GM21619 (cell line): ENCODE results near the gene FKBP2.

Experiments used
- ATAC-seq: cut with Tn5 transposase; IDR thresholded peaks from one replicate; pipeline ENCODE4 v1.9.1; 2021; ENCODE audit not compliant: unreplicated experiment

The FKBP2 gene

DNA sequence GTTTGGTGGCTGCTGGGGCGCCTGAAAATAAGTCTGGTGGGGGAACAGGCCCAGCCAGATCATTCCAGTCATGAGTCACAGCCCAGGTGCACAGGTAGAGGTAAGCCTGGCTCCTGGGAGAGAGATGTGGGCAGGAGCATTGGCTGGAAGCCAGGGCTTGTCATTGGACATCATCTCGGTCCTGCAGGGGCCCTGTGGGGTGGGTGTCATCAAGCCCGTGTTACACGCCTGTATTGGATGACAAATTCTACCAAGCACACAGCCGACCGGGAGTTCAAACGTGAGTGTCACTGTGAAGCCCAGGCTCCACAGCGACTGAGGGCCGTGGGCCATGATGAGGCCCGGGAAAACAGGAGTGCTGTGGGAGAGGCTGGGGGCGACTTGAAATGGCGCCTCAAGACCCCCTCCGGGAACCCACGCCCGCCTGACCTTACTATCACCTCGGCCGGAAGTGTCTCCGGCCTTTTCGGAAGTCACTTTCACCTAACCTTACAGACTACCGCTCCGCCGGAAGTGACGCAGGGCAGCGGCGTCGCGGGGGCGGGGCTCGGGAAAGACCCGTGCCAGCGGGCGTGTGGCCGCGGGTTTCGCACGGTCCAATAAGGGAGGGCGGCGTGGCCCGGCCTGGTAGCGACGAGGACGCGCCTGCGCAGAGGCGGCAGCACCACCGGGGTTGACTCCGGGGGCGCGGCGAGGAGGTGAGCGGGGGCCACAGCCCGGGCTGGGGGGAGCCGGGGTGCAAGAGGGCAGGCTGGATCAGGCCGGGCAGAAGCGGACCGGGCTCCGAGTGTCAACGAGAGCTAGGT, at the start of gene FKBP2:
FKBP2 (plus strand) TSS at position 661 of the 806 bp plus-strand sequence. CDS start 1,293 bp downstream, outside the sequence.
- ATAC-seq, result peak; percentile 40

DNA sequence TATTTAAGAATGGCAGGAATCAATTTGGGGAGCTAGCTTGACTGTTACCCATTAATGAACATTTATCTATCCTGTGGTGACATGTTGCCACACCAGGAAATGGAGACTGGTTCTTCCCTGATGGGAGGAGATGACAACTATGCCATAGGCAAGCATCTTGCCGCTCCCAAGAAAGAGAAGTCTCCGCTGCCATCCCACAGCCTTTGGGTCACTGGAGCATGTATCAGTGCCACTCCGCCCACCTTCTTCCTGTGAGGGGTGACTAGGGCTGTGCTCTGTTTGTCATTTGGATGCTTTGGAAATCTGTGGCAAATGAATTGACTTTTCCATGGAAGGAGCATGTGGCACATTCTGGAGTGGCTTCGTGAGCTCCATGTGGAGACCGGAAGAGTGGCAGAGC, 48.5 kb upstream of the FKBP2 start:
- no peak for ATAC-seq

DNA sequence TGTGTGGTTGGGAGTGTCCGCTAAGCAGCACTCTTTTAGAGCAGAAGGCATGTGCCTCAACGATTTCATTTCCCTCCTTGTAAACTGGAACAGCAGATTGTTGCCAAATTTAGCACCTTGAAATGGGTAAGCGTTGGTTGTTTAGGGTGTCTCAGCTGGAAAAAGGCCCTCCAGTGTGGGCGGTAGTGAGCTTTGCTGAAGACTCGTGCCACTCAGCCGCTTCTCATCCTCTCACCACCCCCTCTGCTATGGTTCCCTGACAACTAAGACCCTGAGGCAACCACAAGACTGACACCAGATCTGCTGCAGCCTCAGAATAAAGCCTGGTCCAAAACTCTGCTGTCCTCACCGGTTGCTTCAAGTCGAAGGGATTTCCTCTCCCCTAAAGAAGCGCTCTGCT, 44.3 kb upstream of the FKBP2 start:
- ATAC-seq, result no peak

DNA sequence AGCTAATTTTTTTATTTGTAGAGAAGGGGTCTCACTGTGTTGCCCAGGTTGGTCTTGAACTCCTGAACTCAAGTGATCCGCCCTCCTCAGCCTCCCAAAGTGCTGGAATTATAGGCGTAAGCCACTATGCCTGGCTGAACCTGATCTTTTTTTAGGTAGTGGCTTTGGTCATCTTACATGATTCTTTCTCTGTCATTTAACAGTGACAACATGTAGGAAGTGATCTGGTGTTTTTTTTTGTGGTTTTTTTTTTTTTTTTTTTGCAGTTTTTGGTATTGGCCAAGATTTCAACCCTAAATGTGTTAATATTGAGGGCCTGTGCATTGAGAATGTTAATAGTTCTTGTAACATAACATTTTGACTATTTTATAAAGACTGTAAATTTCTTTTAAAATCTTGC, 42.4 kb upstream of the FKBP2 start:
- ATAC-seq, result no peak

DNA sequence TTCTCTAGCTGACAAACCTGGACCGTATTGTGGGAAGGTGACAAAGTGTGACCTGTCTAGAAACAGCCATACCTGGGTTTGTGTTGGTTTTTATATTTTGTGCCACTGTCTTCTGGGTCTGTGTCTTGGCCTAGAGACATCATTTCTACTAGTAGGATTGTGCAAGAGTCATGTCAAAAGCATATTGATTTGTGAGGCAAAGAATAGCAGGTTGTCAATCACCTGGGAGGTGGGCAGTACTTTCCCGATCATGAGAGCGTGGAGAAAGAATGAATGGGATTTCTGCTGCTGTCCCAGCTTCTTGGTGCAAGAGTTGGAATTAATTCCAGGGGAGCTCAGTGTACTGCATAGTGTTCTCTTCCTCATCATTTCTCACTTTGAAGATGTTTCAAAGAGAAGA, 39.4 kb upstream of the FKBP2 start:
- no peak for ATAC-seq

DNA sequence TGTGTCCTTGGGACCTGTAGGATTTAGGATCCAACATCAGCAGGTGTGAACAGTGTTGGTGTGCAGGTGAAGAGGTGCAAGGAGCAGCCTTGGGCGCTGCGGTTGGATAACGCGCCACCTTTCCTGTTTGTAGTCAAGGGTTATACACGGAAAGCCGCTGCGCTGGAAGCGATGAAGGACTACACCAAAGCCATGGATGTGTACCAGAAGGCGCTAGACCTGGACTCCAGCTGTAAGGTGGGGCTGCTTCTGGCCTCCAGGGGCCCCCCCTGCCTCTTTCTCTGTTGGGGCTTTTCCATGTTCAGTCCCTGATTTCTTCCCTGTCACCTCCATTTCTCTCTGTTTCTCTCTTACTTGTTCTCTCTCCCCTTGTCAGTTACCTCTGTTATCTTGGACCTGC, 37.9 kb upstream of the FKBP2 start:
- no peak for ATAC-seq

DNA sequence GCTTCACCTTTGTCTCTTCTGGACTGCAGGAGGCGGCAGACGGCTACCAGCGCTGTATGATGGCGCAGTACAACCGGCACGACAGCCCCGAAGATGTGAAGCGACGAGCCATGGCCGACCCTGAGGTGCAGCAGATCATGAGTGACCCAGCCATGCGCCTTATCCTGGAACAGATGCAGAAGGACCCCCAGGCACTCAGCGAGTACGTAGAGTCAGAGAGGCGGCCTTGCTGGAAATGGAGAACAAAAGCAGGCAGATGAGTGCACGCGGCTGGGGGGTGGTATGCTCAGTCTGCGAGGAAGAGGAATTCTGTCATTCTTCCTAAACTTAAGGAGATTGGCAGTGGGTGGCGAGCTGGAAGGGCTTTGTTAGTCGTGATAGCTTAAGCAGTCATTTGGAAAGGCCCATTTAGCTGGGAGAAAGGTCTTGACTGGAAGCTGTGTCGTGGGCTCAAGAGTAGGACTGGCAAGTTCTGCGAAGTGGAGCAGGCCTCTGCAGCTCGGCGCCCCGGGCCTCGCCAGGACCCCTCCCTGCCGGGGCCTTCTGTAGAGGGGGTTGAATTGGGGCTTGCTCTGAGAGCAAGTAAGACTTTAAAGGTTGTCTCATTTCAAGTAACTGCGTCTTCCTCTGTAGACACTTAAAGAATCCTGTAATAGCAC, 37.3 kb upstream of the FKBP2 start:
- no peak for ATAC-seq

DNA sequence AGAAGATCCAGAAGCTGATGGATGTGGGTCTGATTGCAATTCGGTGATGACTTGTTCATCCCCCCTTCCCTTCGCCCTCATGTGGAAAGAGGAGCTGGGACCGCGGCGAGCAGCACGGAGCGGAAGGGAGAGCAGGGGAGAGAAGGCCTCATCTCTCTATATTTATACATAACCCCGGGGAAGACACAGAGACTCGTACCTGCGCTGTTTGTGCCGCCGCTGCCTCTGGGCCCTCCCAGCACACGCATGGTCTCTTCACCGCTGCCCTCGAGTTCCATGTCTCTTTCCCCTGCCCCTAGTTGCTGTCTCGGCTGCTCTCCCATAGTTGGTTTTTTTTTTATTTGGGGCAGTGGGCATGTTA, 36.8 kb upstream of the FKBP2 start:
- no peak for ATAC-seq

DNA sequence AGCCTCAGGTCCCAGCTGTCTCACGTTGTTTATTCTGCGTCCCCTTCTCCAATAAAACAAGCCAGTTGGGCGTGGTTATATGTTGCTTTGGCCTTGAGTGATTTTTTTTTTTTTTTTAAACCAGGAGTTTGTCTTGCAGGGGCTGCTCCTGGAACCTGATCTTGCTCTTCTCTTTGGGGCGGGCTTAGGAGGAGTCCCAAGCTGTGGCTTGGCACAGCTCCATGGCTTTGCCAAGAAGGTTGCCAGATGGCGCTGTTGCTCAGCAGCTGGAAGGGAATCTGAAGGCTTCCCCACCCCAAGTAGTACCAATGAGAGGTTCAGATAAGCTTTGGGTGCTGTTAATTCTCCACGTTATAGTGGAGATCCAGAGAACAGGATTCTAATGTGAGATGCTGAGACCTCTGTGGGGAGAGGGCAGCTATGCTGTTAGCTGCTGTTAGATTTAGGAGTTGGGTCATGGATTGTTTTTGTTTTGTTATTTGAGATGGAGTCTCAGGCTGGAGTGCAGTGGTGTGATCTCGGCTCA, 36.4 kb upstream of the FKBP2 start:
- no peak for ATAC-seq

DNA sequence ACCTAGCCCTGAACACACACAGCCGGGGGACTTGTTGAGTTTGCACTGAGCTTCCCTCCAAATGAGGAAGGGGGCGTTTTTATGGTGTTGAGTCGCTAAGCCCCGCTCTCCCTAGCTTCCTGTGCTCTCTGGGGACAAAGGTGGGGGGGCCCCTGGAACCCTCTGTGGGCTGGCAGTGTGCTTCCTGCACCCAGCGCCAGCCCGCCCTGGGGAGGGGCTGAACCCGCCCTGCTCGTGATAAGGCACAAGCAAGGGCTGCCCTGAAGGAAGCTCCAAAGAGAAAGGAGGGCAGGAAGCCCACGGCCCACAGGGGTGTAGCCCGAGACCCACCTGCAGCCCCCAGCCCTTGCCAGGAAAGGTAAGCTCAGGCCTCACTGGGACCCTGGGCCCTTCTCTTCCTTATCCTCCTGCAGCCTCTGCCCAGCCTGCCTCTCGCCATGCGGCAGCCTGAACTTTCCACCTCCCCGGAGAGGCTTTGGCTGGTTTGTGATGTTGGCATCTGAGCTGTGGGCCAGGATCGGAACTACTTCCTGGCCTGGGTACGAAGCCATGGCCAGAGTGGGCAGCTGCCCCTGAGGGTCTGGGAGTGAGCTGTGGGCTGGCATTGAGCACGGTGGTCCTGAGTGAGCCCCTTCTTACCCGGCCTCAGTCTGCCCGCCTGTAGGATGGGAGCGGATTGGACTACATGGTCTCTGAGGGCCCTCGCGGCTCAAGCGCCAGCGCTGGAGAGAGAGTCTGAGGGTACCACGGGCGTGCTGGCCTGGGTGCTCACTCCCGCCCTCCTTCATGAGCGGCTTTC, 34.2 kb upstream of the FKBP2 start, which contains the start of gene FERMT3:
FERMT3 (plus strand) TSS at position 265 of the 799 bp plus-strand sequence. CDS start 644 bp downstream, outside the sequence.
- peak; percentile 41 for ATAC-seq

DNA sequence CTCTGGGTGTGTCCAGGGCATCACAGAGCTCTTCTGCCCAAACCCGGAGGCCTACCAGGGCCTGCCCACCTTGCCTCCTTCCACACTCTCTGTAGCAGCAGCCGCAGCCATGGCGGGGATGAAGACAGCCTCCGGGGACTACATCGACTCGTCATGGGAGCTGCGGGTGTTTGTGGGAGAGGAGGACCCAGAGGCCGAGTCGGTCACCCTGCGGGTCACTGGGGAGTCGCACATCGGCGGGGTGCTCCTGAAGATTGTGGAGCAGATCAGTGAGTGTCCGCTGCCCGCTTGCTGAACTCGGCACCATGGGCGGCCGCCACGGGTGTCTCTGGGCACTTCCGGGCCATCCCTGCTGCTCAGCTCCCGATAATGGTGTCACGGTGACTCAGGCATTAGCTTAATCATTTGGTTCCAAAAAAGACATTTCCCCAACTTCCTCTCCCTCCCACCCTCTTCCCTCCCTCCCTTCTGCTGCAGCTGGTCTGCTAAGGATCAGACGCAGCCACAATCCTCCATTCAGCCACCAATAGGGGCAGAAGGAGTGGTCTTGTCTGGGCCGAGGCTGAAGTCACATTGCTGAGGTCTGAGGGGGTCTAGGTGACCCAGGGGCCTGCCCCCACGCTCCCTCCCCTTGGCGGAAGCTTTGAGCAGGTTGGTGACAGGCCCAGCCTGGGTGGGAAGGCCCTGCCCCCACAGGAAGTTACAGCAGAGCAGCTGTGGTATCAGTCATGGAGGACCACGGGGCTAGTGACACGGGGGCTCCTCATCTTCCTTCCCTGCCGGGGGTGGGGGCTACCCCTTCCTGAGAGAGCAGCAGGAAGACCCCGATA, 33.4 kb upstream of the FKBP2 start:
- ATAC-seq, result peak; percentile 56

DNA sequence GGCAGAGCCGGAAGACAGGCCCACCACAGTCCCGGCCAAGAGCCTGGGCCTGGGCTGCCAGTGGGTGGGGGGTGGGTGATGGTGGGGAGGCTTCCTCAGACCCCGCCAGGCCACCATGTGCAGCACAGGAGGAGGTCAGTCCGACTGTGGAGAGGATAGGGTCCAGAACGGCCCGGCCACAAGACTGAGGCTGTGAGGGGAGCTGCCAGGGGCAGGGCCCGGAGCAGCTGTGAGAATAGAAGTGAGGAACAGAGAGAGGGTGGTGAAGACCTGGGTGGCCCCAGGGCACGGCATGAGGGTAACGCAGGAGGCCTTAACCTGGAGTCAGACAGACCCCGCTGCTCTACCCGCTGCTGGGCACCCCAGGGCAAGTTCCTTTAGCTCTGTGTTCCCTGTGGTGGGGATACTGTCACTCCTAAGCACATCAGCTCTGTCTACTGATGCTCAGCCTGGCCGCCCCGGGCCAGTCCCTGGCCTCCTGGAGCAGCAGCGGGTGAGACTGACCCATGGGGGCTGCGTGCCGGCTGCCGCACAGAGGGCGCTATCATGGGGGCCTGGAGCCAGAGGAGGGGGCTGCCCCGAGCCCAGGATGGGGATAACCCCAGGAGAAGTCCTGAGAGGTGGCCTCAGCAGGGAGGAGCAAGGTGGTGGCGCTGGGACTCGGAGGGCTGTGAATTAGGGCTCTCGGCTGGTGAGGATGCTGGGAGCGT, 32.7 kb upstream of the FKBP2 start:
- ATAC-seq, result no peak

DNA sequence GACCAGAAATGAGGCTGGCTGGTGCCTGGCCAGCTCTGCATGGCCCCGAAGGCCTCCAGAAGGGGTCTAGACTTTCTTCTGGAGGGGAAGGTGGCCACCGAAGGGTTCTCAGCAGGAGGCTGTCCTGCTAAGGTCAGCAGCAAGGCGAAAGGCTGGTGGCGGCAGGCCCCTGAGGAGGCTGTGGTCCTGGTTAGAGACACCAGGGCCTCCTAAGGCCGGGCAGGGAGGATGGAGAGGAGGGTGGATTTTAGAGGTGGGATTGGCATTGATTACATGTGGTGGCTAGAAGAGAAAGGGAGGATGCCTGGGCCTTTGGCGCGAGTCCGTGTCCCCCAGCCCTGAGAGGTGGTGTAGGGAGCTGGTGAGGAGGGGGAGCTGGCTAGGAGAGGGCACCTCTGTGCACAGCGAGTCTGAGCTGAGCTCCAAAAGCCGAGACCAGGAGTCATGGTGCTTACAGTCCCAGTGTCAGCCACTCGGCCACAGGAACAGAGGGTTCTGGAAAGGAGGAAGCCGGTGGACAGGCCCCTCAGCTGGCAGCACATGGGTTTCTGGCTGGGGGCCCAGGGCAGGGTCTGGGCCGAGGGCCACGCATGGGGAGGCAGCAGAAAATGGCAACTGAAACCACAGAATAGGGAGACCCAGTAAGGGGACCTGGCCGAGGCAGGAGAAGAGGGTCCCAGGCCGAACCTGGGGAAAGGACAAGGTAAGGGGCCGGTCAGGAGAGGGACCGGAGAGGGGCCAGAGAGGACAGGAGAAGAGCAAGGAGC, 31.9 kb upstream of the FKBP2 start:
- ATAC-seq, result no peak

DNA sequence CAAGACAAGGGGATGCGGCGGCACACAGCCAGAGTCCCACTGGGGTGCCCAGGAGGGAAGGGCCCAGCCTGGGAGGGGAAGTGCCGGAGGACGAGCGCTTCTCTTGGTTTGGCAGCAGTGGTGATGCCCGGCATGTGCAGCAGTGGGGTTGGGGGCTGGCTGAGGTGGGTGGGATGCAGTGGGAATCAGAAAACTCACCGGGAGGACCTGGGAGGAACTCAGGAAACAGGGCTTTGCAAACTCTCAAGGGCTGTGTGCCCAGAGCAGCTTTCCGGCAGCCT, 31.4 kb upstream of the FKBP2 start:
- ATAC-seq, result no peak

DNA sequence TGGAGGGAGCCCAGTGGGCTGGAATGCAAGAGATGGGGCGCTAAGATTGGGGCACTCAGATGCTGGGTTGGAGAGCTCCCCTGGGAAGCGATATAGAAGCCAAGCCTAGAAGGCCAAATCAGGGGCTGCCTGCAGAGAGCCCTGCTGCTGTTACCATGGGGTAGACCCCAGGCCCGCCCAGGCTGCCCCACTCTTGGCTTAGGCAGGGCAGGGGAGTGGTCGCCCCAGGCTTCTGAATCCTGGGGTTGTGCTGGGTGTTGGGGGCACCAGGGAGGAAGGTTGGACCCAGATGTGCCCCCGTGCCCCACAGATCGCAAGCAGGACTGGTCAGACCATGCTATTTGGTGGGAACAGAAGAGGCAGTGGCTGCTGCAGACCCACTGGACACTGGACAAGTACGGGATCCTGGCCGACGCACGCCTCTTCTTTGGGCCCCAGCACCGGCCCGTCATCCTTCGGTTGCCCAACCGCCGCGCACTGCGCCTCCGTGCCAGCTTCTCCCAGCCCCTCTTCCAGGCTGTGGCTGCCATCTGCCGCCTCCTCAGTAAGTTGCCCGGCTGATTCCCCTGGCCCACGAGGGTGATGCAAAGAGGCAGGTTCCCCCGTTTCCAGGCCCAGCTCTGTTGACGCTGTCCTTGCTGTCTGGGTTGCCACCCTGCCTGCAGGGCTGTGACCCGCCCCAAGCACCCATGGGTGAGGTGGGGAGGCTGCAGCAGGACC, 30.4 kb upstream of the FKBP2 start:
- ATAC-seq, result no peak

DNA sequence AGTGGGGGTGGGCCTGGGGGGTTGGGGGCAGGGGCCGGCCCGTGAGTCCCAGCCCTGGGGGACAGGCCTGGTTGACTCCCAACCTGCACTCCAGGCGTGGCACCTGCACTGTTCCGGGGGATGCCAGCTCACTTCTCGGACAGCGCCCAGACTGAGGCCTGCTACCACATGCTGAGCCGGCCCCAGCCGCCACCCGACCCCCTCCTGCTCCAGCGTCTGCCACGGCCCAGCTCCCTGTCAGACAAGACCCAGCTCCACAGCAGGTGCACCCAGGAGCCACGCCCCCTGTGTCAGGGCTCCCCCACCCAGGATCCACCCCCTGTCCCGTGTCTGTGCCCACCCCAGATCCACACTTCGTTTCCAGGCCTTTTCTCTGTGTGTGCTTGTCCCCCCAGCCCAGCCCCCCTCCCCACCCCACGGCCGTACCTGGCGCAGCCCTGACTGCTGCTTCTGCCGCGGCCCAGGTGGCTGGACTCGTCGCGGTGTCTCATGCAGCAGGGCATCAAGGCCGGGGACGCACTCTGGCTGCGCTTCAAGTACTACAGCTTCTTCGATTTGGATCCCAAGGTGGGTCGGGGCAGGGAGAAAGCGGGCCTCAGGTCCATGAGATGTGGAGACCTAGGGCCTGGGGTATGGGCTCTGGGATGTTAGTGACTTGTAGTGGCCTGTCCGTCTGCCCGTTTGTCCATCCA, 29.6 kb upstream of the FKBP2 start:
- no peak for ATAC-seq

DNA sequence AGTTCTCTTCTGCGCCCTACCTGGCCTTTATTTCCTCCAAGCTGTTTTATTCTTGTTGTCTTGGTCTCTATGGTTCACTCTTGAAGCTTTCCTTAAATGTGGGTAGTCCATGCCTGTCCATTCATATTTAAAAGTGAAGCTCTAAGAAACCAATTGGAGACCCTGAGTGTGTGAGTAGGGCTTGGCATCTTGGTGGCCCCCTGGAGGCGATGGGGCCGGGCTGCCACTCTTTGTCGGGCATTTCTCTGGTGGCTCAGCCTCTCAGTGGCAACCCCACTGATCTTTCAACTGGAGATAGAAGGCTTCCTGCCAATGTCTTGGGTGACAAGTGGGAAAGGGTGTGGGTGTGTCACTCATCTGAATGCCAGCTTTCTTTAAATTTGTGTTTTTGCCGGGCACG, 24.0 kb upstream of the FKBP2 start:
- ATAC-seq, result no peak

DNA sequence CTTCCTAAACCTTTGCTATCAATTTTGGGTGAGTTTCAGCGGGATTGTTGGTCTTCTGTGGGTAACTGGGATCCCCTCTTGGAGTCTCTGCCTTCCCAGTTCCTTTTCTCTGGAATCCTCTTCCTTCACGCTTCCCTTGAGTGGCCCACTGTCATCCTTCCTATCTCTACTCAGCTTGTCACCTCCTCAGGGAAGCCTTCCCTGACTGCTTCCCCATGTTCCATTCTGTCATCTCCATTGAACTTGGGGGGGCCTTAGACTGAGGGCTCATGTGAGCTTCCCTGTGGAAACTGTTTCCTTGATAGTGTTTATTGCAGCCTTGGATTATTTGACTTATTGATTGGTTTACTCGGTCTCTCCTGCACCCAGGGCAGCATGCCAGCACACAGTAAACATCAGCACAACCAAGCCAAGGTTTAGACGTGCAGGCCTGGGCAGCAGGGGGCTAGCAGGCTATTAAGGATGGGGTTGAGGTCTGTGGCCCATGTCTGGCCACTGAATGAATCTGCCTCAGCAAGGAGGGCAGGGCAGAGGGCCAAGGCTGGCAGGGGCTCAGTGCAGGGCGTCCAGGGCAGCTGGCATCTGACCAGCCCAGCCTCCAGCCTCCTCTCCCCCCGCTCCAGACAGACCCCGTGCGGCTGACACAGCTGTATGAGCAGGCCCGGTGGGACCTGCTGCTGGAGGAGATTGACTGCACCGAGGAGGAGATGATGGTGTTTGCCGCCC, 22.1 kb upstream of the FKBP2 start:
- no peak for ATAC-seq
